ENCODE measurements around the gene ALPP.
"Not testable (repeated sequence)": the region's sequence is repeated elsewhere in the genome, so short reads cannot be mapped to it uniquely, and the experiment has no call there.

ALPP gene

GRCh38 chr2:232382331-232383225 is 4.0 kb downstream of the ALPP start:
- Histone ChIP-seq H3K27ac (ENCODE audit: low read depth, low read length) (no peak overlapping the region), H3K9me3 (ENCODE audit: control insufficient read depth in 5 of 5, low read length in 5 of 5) (no peaks in the 10 kb centered on the region), H3K4me1 (ENCODE audit: control insufficient read depth in 5 of 5, insufficient read depth in 5 of 5, low read length in 5 of 5) (peaks cover 0 to 11% (median 6%) of the 10 kb centered on the region in 5 donors), H3K27me3 (ENCODE audit: control insufficient read depth in 5 of 5, insufficient read depth in 4 of 5, low read length in 5 of 5) (peaks cover 16 to 42% (median 32%) of the 10 kb centered on the region in 5 donors), H3K36me3 (ENCODE audit: control insufficient read depth in 5 of 5, insufficient read depth in 5 of 5, low read length in 5 of 5) (no peaks in the 10 kb centered on the region), H3K9ac (ENCODE audit: low read length in 5 of 5) (no peak overlapping the region), H3K4me3 (ENCODE audit: low read depth in 1 of 5, low read length in 5 of 5) (no peak overlapping the region)

GRCh38 chr2:232384466-232384865 is 5.9 kb downstream of the ALPP start:
- Histone ChIP-seq H3K36me3 (ENCODE audit: control insufficient read depth in 5 of 5, insufficient read depth in 5 of 5, low read length in 5 of 5) (no peaks in the 10 kb centered on the region), H3K27ac (ENCODE audit: low read depth, low read length) (no peak overlapping the region), H3K9ac (ENCODE audit: low read length in 5 of 5) (no peak overlapping the region)

GRCh38 chr2:232385058-232385457 is 6.5 kb downstream of the ALPP start:
- not testable (repeated sequence) for H3K9me3 ChIP-seq (ENCODE audit: control insufficient read depth in 5 of 5, low read length in 5 of 5); H3K27ac ChIP-seq (ENCODE audit: low read depth, low read length); H3K36me3 ChIP-seq (ENCODE audit: control insufficient read depth in 5 of 5, insufficient read depth in 5 of 5, low read length in 5 of 5); H3K9ac ChIP-seq (ENCODE audit: low read length in 5 of 5); H3K4me3 ChIP-seq (ENCODE audit: low read depth in 1 of 5, low read length in 5 of 5)
- Histone ChIP-seq H3K4me1 (ENCODE audit: control insufficient read depth in 5 of 5, insufficient read depth in 5 of 5, low read length in 5 of 5) (peaks cover 0 to 15% (median 6%) of the 10 kb centered on the region in 5 donors), H3K27me3 (ENCODE audit: control insufficient read depth in 5 of 5, insufficient read depth in 4 of 5, low read length in 5 of 5) (peaks cover 26 to 53% (median 48%) of the 10 kb centered on the region in 5 donors)

More at GRCh38 chr2:232384466-232384865, 5.9 kb downstream of the ALPP start:
- Histone ChIP-seq H3K9me3 (ENCODE audit: control insufficient read depth in 5 of 5, low read length in 5 of 5) (no peaks in the 10 kb centered on the region), H3K4me1 (ENCODE audit: control insufficient read depth in 5 of 5, insufficient read depth in 5 of 5, low read length in 5 of 5) (peaks cover 0 to 15% (median 6%) of the 10 kb centered on the region in 5 donors), H3K4me3 (ENCODE audit: low read depth in 1 of 5, low read length in 5 of 5) (no peak overlapping the region), H3K27me3 (ENCODE audit: control insufficient read depth in 5 of 5, insufficient read depth in 4 of 5, low read length in 5 of 5) (peaks cover 24 to 52% (median 49%) of the 10 kb centered on the region in 5 donors)

- Histone ChIP-seq H3K27ac (ENCODE audit: low read depth, low read length) (no peak overlapping the region), H3K9ac (ENCODE audit: low read length in 5 of 5) (no peak overlapping the region), H3K4me3 (ENCODE audit: low read depth in 1 of 5, low read length in 5 of 5) (no peak overlapping the region), H3K4me1 (ENCODE audit: control insufficient read depth in 5 of 5, insufficient read depth in 5 of 5, low read length in 5 of 5) (peaks cover 0 to 15% (median 6%) of the 10 kb centered on the region in 5 donors), H3K9me3 (ENCODE audit: control insufficient read depth in 5 of 5, low read length in 5 of 5) (no peaks in the 10 kb centered on the region), H3K36me3 (ENCODE audit: control insufficient read depth in 5 of 5, insufficient read depth in 5 of 5, low read length in 5 of 5) (no peaks in the 10 kb centered on the region), H3K27me3 (ENCODE audit: control insufficient read depth in 5 of 5, insufficient read depth in 4 of 5, low read length in 5 of 5) (peaks cover 31 to 59% (median 53%) of the 10 kb centered on the region in 5 donors)
Measured at GRCh38 chr2:232385660-232386489, 7.3 kb downstream of the ALPP start.

GRCh38 chr2:232386490-232386739 is 7.9 kb downstream of the ALPP start:
- H3K4me3 ChIP-seq (ENCODE audit: low read depth in 1 of 5, low read length in 5 of 5) = no peak overlapping the region
- no peak overlapping the region for H3K9ac ChIP-seq (ENCODE audit: low read length in 5 of 5)
- H3K9me3 ChIP-seq (ENCODE audit: control insufficient read depth in 5 of 5, low read length in 5 of 5) = no peaks in the 10 kb centered on the region
- peaks cover 0 to 15% (median 6%) of the 10 kb centered on the region in 5 donors for H3K4me1 ChIP-seq (ENCODE audit: control insufficient read depth in 5 of 5, insufficient read depth in 5 of 5, low read length in 5 of 5)
- H3K27ac ChIP-seq (ENCODE audit: low read depth, low read length) = no peak overlapping the region
- peaks cover 31 to 60% (median 53%) of the 10 kb centered on the region in 5 donors for H3K27me3 ChIP-seq (ENCODE audit: control insufficient read depth in 5 of 5, insufficient read depth in 4 of 5, low read length in 5 of 5)
- no peaks in the 10 kb centered on the region for H3K36me3 ChIP-seq (ENCODE audit: control insufficient read depth in 5 of 5, insufficient read depth in 5 of 5, low read length in 5 of 5)

GRCh38 chr2:232386740-232387450 is 8.3 kb downstream of the ALPP start:
- Histone ChIP-seq H3K27me3 (ENCODE audit: control insufficient read depth in 5 of 5, insufficient read depth in 4 of 5, low read length in 5 of 5) (peaks cover 27 to 57% (median 49%) of the 10 kb centered on the region in 5 donors), H3K9me3 (ENCODE audit: control insufficient read depth in 5 of 5, low read length in 5 of 5) (no peaks in the 10 kb centered on the region), H3K36me3 (ENCODE audit: control insufficient read depth in 5 of 5, insufficient read depth in 5 of 5, low read length in 5 of 5) (no peaks in the 10 kb centered on the region), H3K9ac (ENCODE audit: low read length in 5 of 5) (no peak overlapping the region), H3K4me3 (ENCODE audit: low read depth in 1 of 5, low read length in 5 of 5) (no peak overlapping the region), H3K27ac (ENCODE audit: low read depth, low read length) (no peak overlapping the region), H3K4me1 (ENCODE audit: control insufficient read depth in 5 of 5, insufficient read depth in 5 of 5, low read length in 5 of 5) (peaks cover 0 to 15% (median 6%) of the 10 kb centered on the region in 5 donors)

GRCh38 chr2:232387451-232388171 is 9.1 kb downstream of the ALPP start:
- no peak overlapping the region for H3K4me3 ChIP-seq (ENCODE audit: low read depth in 1 of 5, low read length in 5 of 5)
- H3K9ac ChIP-seq (ENCODE audit: low read length in 5 of 5) = no peak overlapping the region
- H3K4me1 ChIP-seq (ENCODE audit: control insufficient read depth in 5 of 5, insufficient read depth in 5 of 5, low read length in 5 of 5) = peaks cover 0 to 15% (median 6%) of the 10 kb centered on the region in 5 donors
- no peaks in the 10 kb centered on the region for H3K9me3 ChIP-seq (ENCODE audit: control insufficient read depth in 5 of 5, low read length in 5 of 5)
- no peaks in the 10 kb centered on the region for H3K36me3 ChIP-seq (ENCODE audit: control insufficient read depth in 5 of 5, insufficient read depth in 5 of 5, low read length in 5 of 5)
- H3K27me3 ChIP-seq (ENCODE audit: control insufficient read depth in 5 of 5, insufficient read depth in 4 of 5, low read length in 5 of 5) = peaks cover 24 to 52% (median 44%) of the 10 kb centered on the region in 5 donors
- no peak overlapping the region for H3K27ac ChIP-seq (ENCODE audit: low read depth, low read length)

GRCh38 chr2:232388324-232388891 is 9.9 kb downstream of the ALPP start:
- Histone ChIP-seq H3K27ac (ENCODE audit: low read depth, low read length) (no peak overlapping the region), H3K9ac (ENCODE audit: low read length in 5 of 5) (no peak overlapping the region), H3K9me3 (ENCODE audit: control insufficient read depth in 5 of 5, low read length in 5 of 5) (no peaks in the 10 kb centered on the region), H3K4me1 (ENCODE audit: control insufficient read depth in 5 of 5, insufficient read depth in 5 of 5, low read length in 5 of 5) (peaks cover 0 to 15% (median 6%) of the 10 kb centered on the region in 5 donors), H3K4me3 (ENCODE audit: low read depth in 1 of 5, low read length in 5 of 5) (no peak overlapping the region), H3K27me3 (ENCODE audit: control insufficient read depth in 5 of 5, insufficient read depth in 4 of 5, low read length in 5 of 5) (peaks cover 24 to 52% (median 40%) of the 10 kb centered on the region in 5 donors), H3K36me3 (ENCODE audit: control insufficient read depth in 5 of 5, insufficient read depth in 5 of 5, low read length in 5 of 5) (no peaks in the 10 kb centered on the region)

GRCh38 chr2:232389327-232389726 is 10.8 kb downstream of the ALPP start:
- no peaks in the 10 kb centered on the region for H3K9me3 ChIP-seq (ENCODE audit: control insufficient read depth in 5 of 5, low read length in 5 of 5)
- H3K4me1 ChIP-seq (ENCODE audit: control insufficient read depth in 5 of 5, insufficient read depth in 5 of 5, low read length in 5 of 5) = peaks cover 0 to 15% (median 6%) of the 10 kb centered on the region in 5 donors
- no peaks in the 10 kb centered on the region for H3K36me3 ChIP-seq (ENCODE audit: control insufficient read depth in 5 of 5, insufficient read depth in 5 of 5, low read length in 5 of 5)
- no peak overlapping the region for H3K4me3 ChIP-seq (ENCODE audit: low read depth in 1 of 5, low read length in 5 of 5)
- H3K27ac ChIP-seq (ENCODE audit: low read depth, low read length) = no peak overlapping the region
- no peak overlapping the region for H3K9ac ChIP-seq (ENCODE audit: low read length in 5 of 5)
- H3K27me3 ChIP-seq (ENCODE audit: control insufficient read depth in 5 of 5, insufficient read depth in 4 of 5, low read length in 5 of 5) = peaks cover 24 to 49% (median 39%) of the 10 kb centered on the region in 5 donors
